Measurements from ENCODE around the gene ADAMTS7. TPM values are rescaled to one million over a fixed set of nuclear protein-coding genes. Genes with fewer than 3 reads are reported as not detected.
"Not testable (repeated sequence)": the region's sequence is repeated elsewhere in the genome, so short reads cannot be mapped to it uniquely, and the experiment has no call there.

Gene ADAMTS7
- total and polyA plus RNA-seq, 2 of the 4 experiments (the other 2 are of a cell fraction), result 1.4 to 12.6 TPM

DNA sequence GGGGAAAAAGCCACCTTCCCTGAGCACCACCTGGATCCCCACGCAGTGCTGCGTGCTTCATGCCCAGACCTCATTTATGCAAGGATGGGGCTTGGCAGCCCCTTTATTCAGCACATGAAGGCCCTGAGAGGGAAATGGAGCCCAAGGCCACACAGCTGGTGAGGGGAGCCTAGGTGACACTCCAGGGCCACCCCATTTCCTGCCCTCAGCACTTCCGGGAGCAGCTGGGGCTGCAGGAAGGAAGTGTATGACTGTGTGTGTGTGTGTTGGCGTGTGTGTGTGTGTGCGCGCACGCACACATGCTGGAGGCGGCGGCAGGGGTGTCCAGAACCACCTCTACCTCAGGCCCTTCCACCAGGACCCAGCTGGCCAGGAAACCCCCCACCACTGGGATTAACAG lies 49.8 kb downstream of the ADAMTS7 start:
- H3K18ac ChIP-seq (ENCODE audit: low read depth, low read length); H3K23ac ChIP-seq (ENCODE audit: low read depth, low read length); H2BK20ac ChIP-seq (ENCODE audit: low read depth, low read length); H2BK5ac ChIP-seq (ENCODE audit: low read depth, low read length, poor library complexity, severe bottlenecking); H3K14ac ChIP-seq (replicated peaks; ENCODE audit: low read depth, low read length); ATAC-seq (ENCODE audit: low read depth); H3K4me3 ChIP-seq (ENCODE audit: insufficient read depth, low read depth, low read length); H3K4me2 ChIP-seq (ENCODE audit: low read depth, low read length); H3K56ac ChIP-seq (ENCODE audit: extremely low read depth, insufficient read depth, low read length); H4K20me1 ChIP-seq (ENCODE audit: insufficient read depth, low read length); H3K9ac ChIP-seq (ENCODE audit: low read depth, low read length); H2AK9ac ChIP-seq (replicated peaks; ENCODE audit: low read depth, low read length, poor library complexity); H2BK120ac ChIP-seq (ENCODE audit: low read depth, low read length); H4K5ac ChIP-seq (ENCODE audit: low read depth, low read length); H3K4ac ChIP-seq (ENCODE audit: low read depth, low read length); CTCF ChIA-PET; intact Hi-C loops (cut with micrococcal nuclease); in situ Hi-C loops (cut with MboI; ENCODE audit: low sequenced_read_pairs); H2BK15ac ChIP-seq (ENCODE audit: low read depth, low read length); H3K36me3 ChIP-seq (ENCODE audit: control insufficient read depth, insufficient read depth, low read length); H3K9me3 ChIP-seq (ENCODE audit: control insufficient read depth, insufficient read depth, low read length); H4K8ac ChIP-seq (ENCODE audit: low read depth in 2 of 2, low read length in 2 of 2); H3K27me3 ChIP-seq (ENCODE audit: control insufficient read depth, insufficient read depth, low read length); H2AFZ ChIP-seq (replicated peaks; ENCODE audit: low read length, poor library complexity); BruUV-seq (replicated peaks); H3K79me1 ChIP-seq (ENCODE audit: low read depth in 1 of 2, low read length in 2 of 2); H4K91ac ChIP-seq (ENCODE audit: insufficient read depth, low read depth, low read length); H3K27ac ChIP-seq (ENCODE audit: insufficient read depth, low read length); dilution Hi-C loops (cut with HindIII; ENCODE audit: low sequenced_read_pairs, unreplicated experiment); H3K9me1 ChIP-seq (ENCODE audit: insufficient read depth, low read length); POLR2A ChIA-PET (ENCODE audit: unreplicated experiment): not testable (repeated sequence)
- peak; percentile 8 for DNase-seq
- Histone ChIP-seq H2AK5ac (ENCODE audit: low read depth, low read length) (peak overlapping the region; percentile 28; the same call in 1 of the 2 replicates), H3K4me1 (ENCODE audit: control insufficient read depth, insufficient read depth, low read length) (peaks cover 15% of the 10 kb centered on the region)
- WGBS, 2 experiments (ENCODE audit: extremely low coverage in 2 of 2, insufficient read length in 1 of 2), result no CpG with 5 or more reads among the region's 9 CpGs

Data from IMR-90 (cell line).